GM12878 (cell line): ENCODE data around the gene NID1. TPM values are rescaled to one million over a fixed set of nuclear protein-coding genes. Genes with fewer than 3 reads are reported as not detected.

Source experiments
- ATAC-seq: fragments of 200-7000 bp; cut with Tn5 transposase; 3 replicates; pipeline ENCODE4 v1.9.1; 2020; ENCODE audit warnings: mild to moderate bottlenecking, moderate library complexity
- BruUV-seq: library from RNA; stranded (reverse); fragments of 400-500 nt; replicated peaks from 2 replicates; lab custom pipeline; 2021; lab: Mats Ljungman, UMichigan
- CTCF ChIA-PET: fragments of 300-600 bp; sonication (Branson Sonifier 250); formaldehyde crosslinking; extraction: SDS; loops from one replicate; lab custom pipeline; 2021; ENCODE audit warnings: inconsistent platforms; lab: Yijun Ruan, JAX
- POLR2A ChIA-PET: fragments of 350-600 bp; formaldehyde crosslinking; extraction: SDS; loops from one replicate; lab custom pipeline; 2021; ENCODE audit warnings: inconsistent platforms; lab: Charles Lee
- RAD21 ChIA-PET: fragments of 300-600 bp; sonication (Branson Sonifier 250); formaldehyde crosslinking; loops from one replicate; lab custom pipeline; 2023; ENCODE audit warnings: antibody characterized with exemption; ENCODE audit not compliant: unreplicated experiment; lab: Charles Lee
- SMC1A ChIA-PET: fragments of 300-600 bp; sonication (Branson Sonifier 250); formaldehyde crosslinking; loops from one replicate; lab custom pipeline; 2023; ENCODE audit not compliant: unreplicated experiment, uncharacterized antibody; lab: Charles Lee
- DNase-seq: peaks from one replicate; pipeline ENCODE4 v3.0.0-alpha.2; 2011; ENCODE audit warnings: low read depth, low spot score
- FAIRE-seq: peaks from 3 replicates; lab custom pipeline; 2011; peaks lifted over from hg19 to GRCh38; lab: Jason Lieb, UNC
- H2AFZ ChIP-seq: 2 replicates; pipeline ENCODE4 v1.6.0; 2011; ENCODE audit warnings: low read depth, low read length, control low read depth; ENCODE audit not compliant: control insufficient read depth
- H3K27ac ChIP-seq: 2 replicates; pipeline ENCODE4 v1.5.1; 2011; ENCODE audit warnings: control low read depth; ENCODE audit not compliant: control insufficient read depth, insufficient read depth
- H3K27me3 ChIP-seq, 2 experiments: replicated peaks in 1 of 2; 2 replicates each; pipeline versions ENCODE4 v1.6.0 to v1.6.1; 2011; ENCODE audit warnings: low read length in 1 of 2; ENCODE audit not compliant: control insufficient read depth in 2 of 2, insufficient read depth in 2 of 2
- H3K36me3 ChIP-seq, 2 experiments: 2 replicates each; pipeline ENCODE4 v1.5.1; 2011; ENCODE audit warnings: low read length in 1 of 2; ENCODE audit not compliant: control insufficient read depth in 2 of 2, insufficient read depth in 2 of 2
- H3K4me1 ChIP-seq: 2 replicates; pipeline ENCODE4 v1.6.1; 2011; ENCODE audit warnings: mild to moderate bottlenecking, low read length, moderate library complexity, mixed read lengths; ENCODE audit not compliant: control insufficient read depth, insufficient read depth
- H3K4me2 ChIP-seq: 2 replicates; pipeline ENCODE4 v1.6.0; 2011; ENCODE audit warnings: control low read depth; ENCODE audit not compliant: control insufficient read depth, insufficient read depth
- H3K4me3 ChIP-seq: fragments of 200-600 bp; sonication (generic); 2 replicates; pipeline ENCODE4 v1.5.1; 2016
- H3K79me2 ChIP-seq: 2 replicates; pipeline ENCODE4 v1.6.0; 2011; ENCODE audit warnings: low read length; ENCODE audit not compliant: control insufficient read depth, insufficient read depth
- H3K9ac ChIP-seq: 2 replicates; pipeline ENCODE4 v1.8.0; 2011; ENCODE audit warnings: low read length, control low read depth, mixed read lengths; ENCODE audit not compliant: control insufficient read depth, insufficient read depth
- H3K9me3 ChIP-seq: replicated peaks from 3 replicates; pipeline ENCODE4 v1.5.1; 2011; ENCODE audit warnings: mild to moderate bottlenecking, low read length; ENCODE audit not compliant: control insufficient read depth, insufficient read depth
- H4K20me1 ChIP-seq: 2 replicates; pipeline ENCODE4 v1.6.0; 2011; ENCODE audit not compliant: control insufficient read depth, insufficient read depth
- BCLAF1 ChIP-seq: fragments of 450-650 bp; IDR thresholded peaks from 2 replicates; pipeline ENCODE4 v1.6.1; 2017; ENCODE audit warnings: antibody characterized with exemption, mild to moderate bottlenecking, moderate library complexity
- CBFB ChIP-seq: IDR thresholded peaks from 2 replicates; pipeline ENCODE4 v1.6.1; 2016; ENCODE audit warnings: antibody characterized with exemption, low read depth
- CHD1 ChIP-seq: IDR thresholded peaks from 2 replicates; pipeline ENCODE4 v1.6.1; 2012; ENCODE audit warnings: low read depth, low read length, improper control_type of control experiment
- DPF2 ChIP-seq: fragments of 450-650 bp; IDR thresholded peaks from 2 replicates; pipeline ENCODE4 v1.6.1; 2017; ENCODE audit warnings: mild to moderate bottlenecking
- EGR1 ChIP-seq, 2 experiments: IDR thresholded peaks; 1 replicate in 1 of 2; 2 replicates in 1 of 2; pipeline ENCODE4 v1.6.1; 2011 to 2012; ENCODE audit warnings: low read depth in 2 of 2, low read length in 2 of 2, borderline replicate concordance in 1 of 2, mild to moderate bottlenecking in 1 of 2, moderate library complexity in 1 of 2
- FOXM1 ChIP-seq: IDR thresholded peaks from 2 replicates; pipeline ENCODE4 v1.6.1; 2012; ENCODE audit warnings: low read depth, mild to moderate bottlenecking, inconsistent platforms, low read length, moderate library complexity
- HDAC2 ChIP-seq: fragments of 200-600 bp; sonication (generic); IDR thresholded peaks from 2 replicates; pipeline ENCODE4 v1.6.1; 2017
- HDAC6 ChIP-seq: fragments of 200-600 bp; sonication (generic); IDR thresholded peaks from one replicate; pipeline ENCODE4 v1.8.0; 2017; ENCODE audit warnings: antibody characterized with exemption; ENCODE audit not compliant: unreplicated experiment
- IKZF1 ChIP-seq: fragments of 450-650 bp; conservative IDR thresholded peaks from 2 replicates; pipeline ENCODE4 v1.6.1; 2017; ENCODE audit warnings: antibody characterized with exemption, mild to moderate bottlenecking
- JUNB ChIP-seq: IDR thresholded peaks from 2 replicates; pipeline ENCODE4 v1.6.1; 2016; ENCODE audit warnings: antibody characterized with exemption, mild to moderate bottlenecking
- POLR2AphosphoS2 ChIP-seq: IDR thresholded peaks from 2 replicates; pipeline ENCODE4 v1.6.1; 2011; ENCODE audit warnings: low read depth, mild to moderate bottlenecking, low read length, improper control_type of control experiment, moderate library complexity
- RAD21 ChIP-seq: IDR thresholded peaks from 2 replicates; pipeline ENCODE4 v1.6.1; 2011; ENCODE audit warnings: mild to moderate bottlenecking, low read depth, low read length, moderate library complexity; ENCODE audit not compliant: insufficient read depth
- SPI1 ChIP-seq: IDR thresholded peaks from 2 replicates; pipeline ENCODE4 v1.6.1; 2011; ENCODE audit warnings: low read depth, mild to moderate bottlenecking, low read length, moderate library complexity, borderline replicate concordance; ENCODE audit not compliant: insufficient read depth
- SRF ChIP-seq, 2 experiments: IDR thresholded peaks; 2 replicates each; pipeline ENCODE4 v1.6.1; 2011; ENCODE audit warnings: low read depth in 2 of 2, low read length in 2 of 2, mild to moderate bottlenecking in 1 of 2, moderate library complexity in 1 of 2
- TCF7 ChIP-seq: IDR thresholded peaks from 2 replicates; pipeline ENCODE4 v1.6.1; 2014; ENCODE audit warnings: antibody characterized with exemption, borderline replicate concordance
- YBX1 ChIP-seq: fragments of 450-650 bp; IDR thresholded peaks from 2 replicates; pipeline ENCODE4 v1.6.1; 2016; ENCODE audit warnings: antibody characterized with exemption
- ZNF24 ChIP-seq: fragments of 450-650 bp; IDR thresholded peaks from 2 replicates; pipeline ENCODE4 v1.6.1; 2017; ENCODE audit warnings: antibody characterized with exemption, mild to moderate bottlenecking
- ZNF274 ChIP-seq: IDR thresholded peaks from one replicate; pipeline ENCODE4 v1.8.0; 2011; ENCODE audit not compliant: insufficient read length, insufficient read depth
- WGBS: methylation state at CpG from one replicate; pipeline ENCODE4 v1.1.6; 2016; ENCODE audit warnings: low lambda C conversion rate; ENCODE audit not compliant: insufficient replicate concordance, insufficient coverage; ENCODE audit errors: missing lambda C conversion rate; 5-methylcytosine and 5-hydroxymethylcytosine counted together
- in situ Hi-C: fragments of 300-500 bp; cut with MboI; formaldehyde crosslinking; loops from 9 replicates; pipeline ENCODE4 v1.14.3; 2018; ENCODE audit warnings: mixed read lengths
- intact Hi-C: fragments of 100-400 bp; cut with micrococcal nuclease; formaldehyde crosslinking; loops from one replicate; pipeline ENCODE4 v1.14.2; 2022; ENCODE audit not compliant: unreplicated experiment
- polyA plus RNA-seq, 11 experiments: library from polyadenylated mRNA; depleted of rRNA in 4 of 11; unstranded in 6 of 11; stranded (reverse) in 5 of 11; fragments of >200 nt; fragmentation: Nextera tagmentation in 4 of 11; fragmentation: Illumina TruSeq in 1 of 11; extraction: Ambion mirVana in 4 of 11; extraction: Trizol in 1 of 11; gene quantifications; 1 replicate in 1 of 11; 2 replicates in 10 of 11; pipeline versions ENCODE4 v1.2.1 to v1.2.3, GENCODE V29; 2011 to 2016; ENCODE audit warnings: inconsistent platforms in 2 of 11, missing spikeins in 2 of 11, low read depth in 1 of 11
- total RNA-seq, 4 experiments: library from RNA; depleted of rRNA in 3 of 4; stranded (reverse); fragments of >200 nt in 3 of 4; fragmentation: Illumina TruSeq in 1 of 4; extraction: Trizol in 1 of 4; gene quantifications; 2 replicates each; pipeline versions ENCODE4 v1.2.1 to v1.2.3, GENCODE V29; 2013 to 2021

Gene NID1
- total and polyA plus RNA-seq, 10 of the 15 experiments (the other 5 are each of a cell fraction or from before 2014, with no cell fraction given), result 4.2 to 25.7 (median 11.3) TPM

- ChIA-PET POLR2A (no interaction called here), SMC1A (no interaction called here), CTCF (interaction anchor here (0.7 kb wide), 1 partner anchor 1879 kb away, joined by 3 read pairs; no protein-coding TSS in a partner anchor), RAD21 (no interaction called here)
- no peaks in the 10 kb centered on the region for H3K9me3 ChIP-seq
- H3K4me3 ChIP-seq, result no peak overlapping the region
- no peaks in the 10 kb centered on the region for H3K27me3 ChIP-seq
- intact Hi-C loops (no loop called here), in situ Hi-C loops (no loop called here)
- H3K9ac ChIP-seq, result no peak overlapping the region
- no peak overlapping the region for H3K27ac ChIP-seq
- H2AFZ ChIP-seq, result no peak overlapping the region
- DNase-seq (no peak), ATAC-seq (no peak), FAIRE-seq (no peak)
- WGBS, result 37% methylated on average over 4 of the region's 4 CpGs
- H4K20me1 ChIP-seq, result no peaks in the 10 kb centered on the region
- no peaks in the 10 kb centered on the region for H3K79me2 ChIP-seq
- TF ChIP-seq IKZF1, result no peak
- no peak for TF ChIP-seq RAD21
- TF ChIP-seq EGR1 (IDR thresholded peaks at IDR 0.05; ENCODE audit: borderline replicate concordance in 1 of 2, low read depth in 2 of 2, low read length in 2 of 2), result no peak
- TF ChIP-seq CBFB, result no peak
- H3K4me2 ChIP-seq, result no peak overlapping the region
- BruUV-seq, result no TSS peak
- no peaks in the 10 kb centered on the region for H3K4me1 ChIP-seq
- peaks cover 0 to 5% of the 10 kb centered on the region in 2 experiments; a peak in 3 of 4 replicates for H3K36me3 ChIP-seq
These were observed 31.6 kb downstream of the NID1 start for GRCh38 chr1:236033336-236033735.

DNA sequence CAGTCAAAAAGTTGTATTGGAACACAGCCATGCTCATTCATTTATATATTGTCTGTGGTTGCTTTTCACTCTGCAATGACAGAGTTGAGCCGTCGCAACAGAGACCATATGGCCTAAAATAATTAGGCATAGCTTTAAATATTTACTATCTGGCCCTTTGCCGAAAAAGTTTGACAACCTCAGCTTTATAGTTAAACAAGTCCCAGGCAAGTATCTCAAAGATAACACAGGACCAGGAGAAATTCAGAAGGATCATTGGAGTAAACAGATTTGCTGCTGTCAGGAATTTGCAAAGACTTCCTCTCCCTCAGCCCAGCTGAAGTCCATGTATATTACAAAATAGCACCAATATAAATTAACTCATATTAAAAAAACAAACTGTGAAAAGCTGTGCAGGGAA, 34.4 kb downstream of the NID1 start:
- in situ Hi-C loops (no loop called here), intact Hi-C loops (no loop called here)
- Histone ChIP-seq H3K4me2 (no peak overlapping the region), H3K27ac (no peak overlapping the region), H3K4me3 (no peak overlapping the region), H3K36me3 (peaks cover 0 to 8% of the 10 kb centered on the region in 2 experiments; a peak in 3 of 4 replicates), H2AFZ (no peak overlapping the region), H3K4me1 (no peaks in the 10 kb centered on the region), H3K9me3 (no peaks in the 10 kb centered on the region), H3K9ac (no peak overlapping the region), H3K27me3 (no peaks in the 10 kb centered on the region), H3K79me2 (no peaks in the 10 kb centered on the region), H4K20me1 (no peaks in the 10 kb centered on the region)
- ATAC-seq (no peak), FAIRE-seq (no peak), DNase-seq (no peak)
- BruUV-seq, result no TSS peak
- SMC1A ChIA-PET, result no interaction called here
- POLR2A ChIA-PET, result no interaction called here
- CTCF ChIA-PET, result interaction anchor here (0.8 to 1.0 kb wide), 2 partner anchors 74 to 249 kb away, joined by 3 read pairs; no protein-coding TSS in a partner anchor
- WGBS, result 72% methylated on average over 3 of the region's 3 CpGs
- RAD21 ChIA-PET, result no interaction called here
- TF ChIP-seq HDAC2 (no peak), YBX1 (no peak), FOXM1 (no peak), ZNF24 (no peak), DPF2 (no peak), ZNF274 (no peak), SPI1 (no peak), BCLAF1 (no peak), CHD1 (no peak), JUNB (no peak), SRF (IDR thresholded peaks at IDR 0.05; ENCODE audit: low read depth in 2 of 2, low read length in 2 of 2) (no peak), POLR2AphosphoS2 (no peak), HDAC6 (no peak), TCF7 (no peak)
